ENCODE data around the gene DONSON.
A peak's percentile ranks its signal among the peaks of the same experiment; 100 is the strongest.

GRCh38 chr21:33541756-33542639 is 46.5 kb downstream of the DONSON start, which contains the start of gene GART:
- TF ChIP-seq, protein P1, sequence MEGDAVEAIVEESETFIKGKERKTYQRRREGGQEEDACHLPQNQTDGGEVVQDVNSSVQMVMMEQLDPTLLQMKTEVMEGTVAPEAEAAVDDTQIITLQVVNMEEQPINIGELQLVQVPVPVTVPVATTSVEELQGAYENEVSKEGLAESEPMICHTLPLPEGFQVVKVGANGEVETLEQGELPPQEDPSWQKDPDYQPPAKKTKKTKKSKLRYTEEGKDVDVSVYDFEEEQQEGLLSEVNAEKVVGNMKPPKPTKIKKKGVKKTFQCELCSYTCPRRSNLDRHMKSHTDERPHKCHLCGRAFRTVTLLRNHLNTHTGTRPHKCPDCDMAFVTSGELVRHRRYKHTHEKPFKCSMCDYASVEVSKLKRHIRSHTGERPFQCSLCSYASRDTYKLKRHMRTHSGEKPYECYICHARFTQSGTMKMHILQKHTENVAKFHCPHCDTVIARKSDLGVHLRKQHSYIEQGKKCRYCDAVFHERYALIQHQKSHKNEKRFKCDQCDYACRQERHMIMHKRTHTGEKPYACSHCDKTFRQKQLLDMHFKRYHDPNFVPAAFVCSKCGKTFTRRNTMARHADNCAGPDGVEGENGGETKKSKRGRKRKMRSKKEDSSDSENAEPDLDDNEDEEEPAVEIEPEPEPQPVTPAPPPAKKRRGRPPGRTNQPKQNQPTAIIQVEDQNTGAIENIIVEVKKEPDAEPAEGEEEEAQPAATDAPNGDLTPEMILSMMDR (IDR thresholded peaks at IDR 0.05), result no peak
- TF ChIP-seq POLR2A (IDR thresholded peaks at IDR 0.05) (peak; percentile 60), POLR2AphosphoS5 (IDR thresholded peaks at IDR 0.05) (peak; percentile 74)

Data from prostate gland (tissue), 2 donors.